A549 (cell line): ENCODE measurements around the gene INTS7.

Experiments
- BCL3 ChIP-seq: fragments of >200 bp; sonication (Bioruptor Twin); formaldehyde crosslinking; IDR thresholded peaks from 3 replicates; pipeline ENCODE4 v1.6.1; 2016
- ELK1 ChIP-seq: fragments of 150-350 bp; IDR thresholded peaks from 2 replicates; pipeline ENCODE4 v1.6.1; 2014; ENCODE audit warnings: low read depth, mild to moderate bottlenecking, low read length
- FOXS1 ChIP-seq: fragments of 250-450 bp; sonication (Bioruptor Pico); IDR thresholded peaks from 2 replicates; pipeline ENCODE4 v1.5.0; 2020; ENCODE audit warnings: mild to moderate bottlenecking, moderate library complexity
- HOXB5 ChIP-seq: fragments of 250-450 bp; sonication (Bioruptor Pico); IDR thresholded peaks from 2 replicates; pipeline ENCODE4 v1.5.0; 2020; ENCODE audit warnings: mild to moderate bottlenecking, moderate library complexity
- MAFK ChIP-seq: fragments of 450-650 bp; IDR thresholded peaks from 2 replicates; pipeline ENCODE4 v1.6.1; 2014; ENCODE audit not compliant: partially characterized antibody
- POLR2A ChIP-seq: IDR thresholded peaks from 2 replicates; pipeline ENCODE4 v1.6.1; 2012; ENCODE audit warnings: mild to moderate bottlenecking, low read length
- REST ChIP-seq: fragments of 200-600 bp; sonication (generic); IDR thresholded peaks from 2 replicates; pipeline ENCODE4 v1.6.1; 2016; ENCODE audit warnings: antibody characterized with exemption, mild to moderate bottlenecking, moderate library complexity
- RFX5 ChIP-seq: fragments of 450-650 bp; IDR thresholded peaks from 2 replicates; pipeline ENCODE4 v1.7.1; 2014; ENCODE audit warnings: antibody characterized with exemption, mild to moderate bottlenecking, moderate library complexity
- TP53 ChIP-seq: fragments of 250-450 bp; sonication (Bioruptor Pico); IDR thresholded peaks from 2 replicates; pipeline ENCODE4 v1.5.0; 2021; ENCODE audit warnings: mild to moderate bottlenecking, moderate library complexity

- TF ChIP-seq TP53 (CRISPR knock-in tag) = no peak
- no peak for TF ChIP-seq MAFK
- no peak for TF ChIP-seq FOXS1 (CRISPR knock-in tag)
- TF ChIP-seq RFX5 = no peak
- no peak for TF ChIP-seq BCL3
- no peak for TF ChIP-seq ELK1
- no peak for TF ChIP-seq REST
- no peak for TF ChIP-seq POLR2A
- TF ChIP-seq HOXB5 (CRISPR knock-in tag) = no peak
Measured at GRCh38 chr1:211915924-211916323, 119.4 kb downstream of the INTS7 start.
